HG02943 (cell line): ENCODE results near the gene DAZ4.
"Not testable (repeated sequence)": the region's sequence is repeated elsewhere in the genome, so short reads cannot be mapped to it uniquely, and the experiment has no call there.

Experiments
- ATAC-seq: cut with Tn5 transposase; IDR thresholded peaks from one replicate; pipeline ENCODE4 v1.9.1; 2021; ENCODE audit warnings: mild to moderate bottlenecking, low read depth, moderate library complexity; ENCODE audit not compliant: unreplicated experiment

DAZ4 gene, protein sequence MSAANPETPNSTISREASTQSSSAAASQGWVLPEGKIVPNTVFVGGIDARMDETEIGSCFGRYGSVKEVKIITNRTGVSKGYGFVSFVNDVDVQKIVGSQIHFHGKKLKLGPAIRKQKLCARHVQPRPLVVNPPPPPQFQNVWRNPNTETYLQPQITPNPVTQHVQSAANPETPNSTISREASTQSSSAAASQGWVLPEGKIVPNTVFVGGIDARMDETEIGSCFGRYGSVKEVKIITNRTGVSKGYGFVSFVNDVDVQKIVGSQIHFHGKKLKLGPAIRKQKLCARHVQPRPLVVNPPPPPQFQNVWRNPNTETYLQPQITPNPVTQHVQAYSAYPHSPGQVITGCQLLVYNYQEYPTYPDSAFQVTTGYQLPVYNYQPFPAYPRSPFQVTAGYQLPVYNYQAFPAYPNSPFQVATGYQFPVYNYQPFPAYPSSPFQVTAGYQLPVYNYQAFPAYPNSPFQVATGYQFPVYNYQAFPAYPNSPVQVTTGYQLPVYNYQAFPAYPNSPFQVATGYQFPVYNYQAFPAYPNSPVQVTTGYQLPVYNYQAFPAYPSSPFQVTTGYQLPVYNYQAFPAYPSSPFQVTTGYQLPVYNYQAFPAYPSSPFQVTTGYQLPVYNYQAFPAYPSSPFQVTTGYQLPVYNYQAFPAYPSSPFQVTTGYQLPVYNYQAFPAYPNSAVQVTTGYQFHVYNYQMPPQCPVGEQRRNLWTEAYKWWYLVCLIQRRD

DNA sequence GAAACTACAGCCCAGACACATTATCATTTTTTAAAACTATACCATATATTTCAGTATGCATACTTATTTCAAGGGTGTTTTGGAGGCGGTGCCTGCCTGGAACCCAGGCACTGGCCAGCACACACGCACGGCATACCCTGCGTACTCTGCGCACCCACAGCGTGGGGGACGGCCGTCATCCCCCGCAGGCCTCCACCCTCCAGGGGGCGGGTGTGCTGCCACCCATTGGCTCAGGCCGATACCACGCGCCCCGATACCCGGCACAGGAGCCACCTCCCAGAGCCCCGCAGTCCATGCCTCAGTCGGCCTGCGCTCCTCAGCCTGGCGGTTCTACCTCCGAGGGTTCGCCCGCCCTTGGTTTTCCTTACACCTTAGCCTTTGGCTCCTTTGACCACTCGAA lies at the start of gene DAZ4:
Gene DAZ4 (plus strand): TSS at position 301 of the 400 bp plus-strand sequence. CDS start 208 bp downstream, outside the sequence.
- not testable (repeated sequence) for ATAC-seq

DNA sequence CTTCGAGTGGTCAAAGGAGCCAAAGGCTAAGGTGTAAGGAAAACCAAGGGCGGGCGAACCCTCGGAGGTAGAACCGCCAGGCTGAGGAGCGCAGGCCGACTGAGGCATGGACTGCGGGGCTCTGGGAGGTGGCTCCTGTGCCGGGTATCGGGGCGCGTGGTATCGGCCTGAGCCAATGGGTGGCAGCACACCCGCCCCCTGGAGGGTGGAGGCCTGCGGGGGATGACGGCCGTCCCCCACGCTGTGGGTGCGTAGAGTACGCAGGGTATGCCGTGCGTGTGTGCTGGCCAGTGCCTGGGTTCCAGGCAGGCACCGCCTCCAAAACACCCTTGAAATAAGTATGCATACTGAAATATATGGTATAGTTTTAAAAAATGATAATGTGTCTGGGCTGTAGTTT lies 20.4 kb upstream of the DAZ4 start, which contains the start of gene DAZ3:
Gene DAZ3 (minus strand): TSS at position 101 of the 400 bp plus-strand sequence. CDS start 208 bp downstream, outside the sequence.
- not testable (repeated sequence) for ATAC-seq

DNA sequence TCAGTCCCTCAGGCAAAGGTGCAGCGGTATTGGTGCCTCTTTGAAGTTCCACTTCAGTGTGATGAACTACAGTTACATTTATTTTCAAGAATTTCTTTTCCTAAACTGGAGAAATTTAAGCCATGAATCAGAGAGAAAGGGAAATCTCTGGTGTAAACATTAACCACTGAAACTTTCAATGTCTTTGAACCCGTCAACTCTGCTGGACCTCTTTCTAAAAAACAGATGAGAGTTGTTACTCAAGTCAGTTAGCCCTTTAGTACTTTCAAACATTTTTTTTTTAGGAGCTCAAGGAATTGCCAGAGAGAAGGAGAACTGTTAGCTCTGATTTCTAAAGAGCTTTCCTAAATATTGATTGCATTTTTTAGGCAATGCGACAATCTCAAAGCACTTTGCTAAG lies 11.9 kb upstream of the DAZ4 start:
- ATAC-seq, result not testable (repeated sequence)

DNA sequence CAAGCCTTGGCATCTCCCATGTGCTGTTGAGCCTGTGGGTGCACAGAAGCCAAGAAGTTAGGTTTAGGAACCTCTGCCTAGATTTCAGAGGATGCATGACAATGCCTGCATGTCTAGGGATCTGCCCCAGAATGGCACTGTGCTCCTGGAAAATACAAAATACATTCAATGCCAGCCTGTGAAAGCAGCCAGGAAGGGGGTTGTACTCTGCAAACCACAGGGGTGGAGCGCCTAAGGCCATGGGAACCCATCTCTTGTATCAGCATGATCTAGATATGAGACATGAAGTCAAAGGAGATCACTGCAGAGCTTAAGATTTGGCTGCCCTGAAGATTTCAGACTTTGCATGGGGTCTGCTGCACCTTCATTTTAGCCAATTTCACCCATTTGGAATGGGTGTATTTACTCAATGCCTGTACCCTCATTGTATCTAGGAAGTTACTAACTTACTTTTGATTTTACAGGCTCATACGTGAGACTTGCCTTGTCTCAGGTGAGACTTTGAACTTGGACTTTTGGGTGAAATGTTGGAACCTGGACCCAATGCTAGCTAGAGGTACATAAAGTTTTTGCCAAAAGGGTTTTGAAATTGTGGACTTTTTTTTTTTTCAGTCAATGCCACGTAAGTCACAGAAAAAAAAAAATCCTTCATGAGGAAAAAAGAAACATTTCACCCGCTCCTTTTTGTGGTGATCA lies 9.4 kb upstream of the DAZ4 start:
- ATAC-seq, result not testable (repeated sequence)

DNA sequence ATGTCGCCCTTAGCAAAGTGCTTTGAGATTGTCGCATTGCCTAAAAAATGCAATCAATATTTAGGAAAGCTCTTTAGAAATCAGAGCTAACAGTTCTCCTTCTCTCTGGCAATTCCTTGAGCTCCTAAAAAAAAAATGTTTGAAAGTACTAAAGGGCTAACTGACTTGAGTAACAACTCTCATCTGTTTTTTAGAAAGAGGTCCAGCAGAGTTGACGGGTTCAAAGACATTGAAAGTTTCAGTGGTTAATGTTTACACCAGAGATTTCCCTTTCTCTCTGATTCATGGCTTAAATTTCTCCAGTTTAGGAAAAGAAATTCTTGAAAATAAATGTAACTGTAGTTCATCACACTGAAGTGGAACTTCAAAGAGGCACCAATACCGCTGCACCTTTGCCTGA lies 8.7 kb upstream of the DAZ4 start:
- ATAC-seq, result not testable (repeated sequence)
